Endothelial cell (in vitro differentiated cells): ENCODE results near the gene FBXO10. TPM values are rescaled to one million over a fixed set of nuclear protein-coding genes. Genes with fewer than 3 reads are reported as not detected.

Source experiments
- DNase-seq: peaks from one replicate; pipeline ENCODE4 v3.0.0; 2021; ENCODE audit warnings: low spot score
- H3K27ac Mint-ChIP-seq: one replicate; pipeline ENCODE4 v1.8.0; 2021; ENCODE audit warnings: mixed read lengths, inconsistent platforms; ENCODE audit not compliant: unreplicated experiment
- H3K27me3 Mint-ChIP-seq: one replicate; pipeline ENCODE4 v1.8.0; 2021; ENCODE audit warnings: mild to moderate bottlenecking, moderate library complexity, mixed read lengths, inconsistent platforms; ENCODE audit not compliant: unreplicated experiment
- H3K36me3 Mint-ChIP-seq: one replicate; pipeline ENCODE4 v1.8.0; 2021; ENCODE audit warnings: mild to moderate bottlenecking, low read depth, mixed read lengths, inconsistent platforms; ENCODE audit not compliant: unreplicated experiment
- H3K4me1 Mint-ChIP-seq: one replicate; pipeline ENCODE4 v1.8.0; 2021; ENCODE audit warnings: mild to moderate bottlenecking, mixed read lengths, inconsistent platforms; ENCODE audit not compliant: unreplicated experiment
- H3K4me3 Mint-ChIP-seq: one replicate; pipeline ENCODE4 v1.8.0; 2021; ENCODE audit warnings: mild to moderate bottlenecking, mixed read lengths, inconsistent platforms; ENCODE audit not compliant: unreplicated experiment
- H3K9me3 Mint-ChIP-seq: one replicate; pipeline ENCODE4 v1.8.0; 2021; ENCODE audit warnings: mixed read lengths, inconsistent platforms; ENCODE audit not compliant: unreplicated experiment
- total RNA-seq: library from RNA; stranded (reverse); fragmentation: NEBNext Ultra II Directional; extraction: Animal tissue kit (Norgen Biotek cat#: 25700); gene quantifications from one replicate; pipeline ENCODE4 v1.2.1, GENCODE V29; 2021; ENCODE audit not compliant: unreplicated experiment
- TF ChIP-seq, protein P1 (sequence below): fragments of 200-600 bp; sonication (generic); IDR thresholded peaks from one replicate; pipeline ENCODE4 v1.5.0; 2021; ENCODE audit warnings: antibody characterized with exemption; ENCODE audit not compliant: unreplicated experiment

The FBXO10 gene
- total RNA-seq, 1 donor from 2014 or later = 24.2 TPM

- H3K4me3 Mint-ChIP-seq = no peak overlapping the region
- TF ChIP-seq, protein P1, sequence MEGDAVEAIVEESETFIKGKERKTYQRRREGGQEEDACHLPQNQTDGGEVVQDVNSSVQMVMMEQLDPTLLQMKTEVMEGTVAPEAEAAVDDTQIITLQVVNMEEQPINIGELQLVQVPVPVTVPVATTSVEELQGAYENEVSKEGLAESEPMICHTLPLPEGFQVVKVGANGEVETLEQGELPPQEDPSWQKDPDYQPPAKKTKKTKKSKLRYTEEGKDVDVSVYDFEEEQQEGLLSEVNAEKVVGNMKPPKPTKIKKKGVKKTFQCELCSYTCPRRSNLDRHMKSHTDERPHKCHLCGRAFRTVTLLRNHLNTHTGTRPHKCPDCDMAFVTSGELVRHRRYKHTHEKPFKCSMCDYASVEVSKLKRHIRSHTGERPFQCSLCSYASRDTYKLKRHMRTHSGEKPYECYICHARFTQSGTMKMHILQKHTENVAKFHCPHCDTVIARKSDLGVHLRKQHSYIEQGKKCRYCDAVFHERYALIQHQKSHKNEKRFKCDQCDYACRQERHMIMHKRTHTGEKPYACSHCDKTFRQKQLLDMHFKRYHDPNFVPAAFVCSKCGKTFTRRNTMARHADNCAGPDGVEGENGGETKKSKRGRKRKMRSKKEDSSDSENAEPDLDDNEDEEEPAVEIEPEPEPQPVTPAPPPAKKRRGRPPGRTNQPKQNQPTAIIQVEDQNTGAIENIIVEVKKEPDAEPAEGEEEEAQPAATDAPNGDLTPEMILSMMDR = no peak
- peaks cover 23% of the 10 kb centered on the region for H3K4me1 Mint-ChIP-seq
- H3K9me3 Mint-ChIP-seq = no peaks in the 10 kb centered on the region
- DNase-seq = no peak
- peaks cover 2% of the 10 kb centered on the region for H3K27me3 Mint-ChIP-seq
- no peak overlapping the region for H3K27ac Mint-ChIP-seq
- no peaks in the 10 kb centered on the region for H3K36me3 Mint-ChIP-seq
Observed at GRCh38 chr9:37623267-37623666, 47.1 kb upstream of the FBXO10 start.

DNA sequence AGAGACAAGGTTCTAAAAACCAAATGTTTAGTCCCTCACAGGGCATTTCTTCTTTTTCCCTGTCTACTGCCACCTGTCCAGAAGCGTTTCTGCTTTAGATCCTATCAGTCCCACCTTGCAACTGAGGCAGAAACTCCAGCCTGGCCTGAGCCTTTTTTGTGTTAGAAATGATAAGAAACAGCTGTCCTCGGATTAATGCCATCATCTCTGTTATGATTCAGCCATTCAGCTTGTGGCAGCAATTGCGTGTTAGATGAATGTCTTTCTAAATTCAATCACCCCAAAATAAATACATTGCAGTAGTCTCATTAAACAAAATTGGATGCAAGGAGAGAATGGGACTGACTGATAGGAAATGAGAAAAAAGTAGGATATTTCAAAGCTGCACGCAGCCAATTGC lies 46.3 kb upstream of the FBXO10 start:
- Mint-ChIP-seq H3K27ac (no peak overlapping the region), H3K4me3 (no peak overlapping the region), H3K36me3 (no peaks in the 10 kb centered on the region), H3K4me1 (peaks cover 23% of the 10 kb centered on the region), H3K9me3 (no peaks in the 10 kb centered on the region), H3K27me3 (peaks cover 2% of the 10 kb centered on the region)
- TF ChIP-seq, protein P1 = no peak
- DNase-seq = no peak

DNA sequence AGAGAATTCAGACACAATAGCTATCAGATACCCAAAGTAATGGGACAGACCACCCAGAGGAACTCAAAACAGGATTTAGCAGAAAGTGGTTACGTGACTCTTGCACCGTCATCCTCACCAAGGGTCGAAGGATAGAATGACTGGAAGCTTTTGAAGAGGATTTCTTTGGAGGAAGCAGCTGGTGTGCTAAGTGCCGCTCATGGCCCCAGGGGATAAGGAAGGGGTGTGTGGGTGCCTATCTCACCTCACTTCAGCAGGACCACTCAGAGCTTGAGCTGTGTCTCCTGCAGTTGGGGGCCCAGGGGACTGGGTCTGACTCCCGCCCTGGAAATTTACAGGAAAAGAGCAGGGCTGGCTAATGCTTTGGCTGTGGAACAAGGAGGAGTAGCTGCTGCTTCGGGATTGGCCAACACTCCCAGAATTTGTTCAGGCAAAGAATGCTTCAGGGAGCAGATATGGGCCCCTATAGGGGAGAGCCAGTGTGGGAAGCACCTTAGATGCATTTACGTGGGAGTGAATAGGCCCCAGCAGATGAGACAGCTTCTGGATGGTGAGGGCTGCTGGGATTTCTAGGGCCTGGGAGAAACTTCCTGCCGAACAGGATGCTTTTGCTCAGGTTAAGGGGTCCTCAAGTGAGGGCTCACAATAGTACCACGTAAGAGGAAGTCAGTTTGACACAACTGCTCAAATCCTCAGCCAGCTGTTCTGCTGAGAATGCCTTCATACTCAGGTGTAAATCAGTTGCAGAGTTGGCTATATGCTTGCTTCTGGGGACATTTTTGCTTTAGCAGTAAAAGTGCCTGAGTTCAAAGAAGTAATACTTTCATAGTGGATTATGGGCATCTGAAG lies 45.3 kb upstream of the FBXO10 start:
- TF ChIP-seq, protein P1 = no peak
- H3K27ac Mint-ChIP-seq = no peak overlapping the region
- no peaks in the 10 kb centered on the region for H3K9me3 Mint-ChIP-seq
- no peak for DNase-seq
- no peaks in the 10 kb centered on the region for H3K36me3 Mint-ChIP-seq
- peaks cover 23% of the 10 kb centered on the region for H3K4me1 Mint-ChIP-seq
- H3K27me3 Mint-ChIP-seq = peaks cover 2% of the 10 kb centered on the region
- no peak overlapping the region for H3K4me3 Mint-ChIP-seq

- H3K4me1 Mint-ChIP-seq = peaks cover 23% of the 10 kb centered on the region
- H3K27me3 Mint-ChIP-seq = peaks cover 2% of the 10 kb centered on the region
- no peak for DNase-seq
- no peaks in the 10 kb centered on the region for H3K36me3 Mint-ChIP-seq
- H3K9me3 Mint-ChIP-seq = no peaks in the 10 kb centered on the region
- no peak overlapping the region for H3K4me3 Mint-ChIP-seq
- TF ChIP-seq, protein P1 = no peak
- H3K27ac Mint-ChIP-seq = no peak overlapping the region
Observed at GRCh38 chr9:37620396-37620795, 44.2 kb upstream of the FBXO10 start.

DNA sequence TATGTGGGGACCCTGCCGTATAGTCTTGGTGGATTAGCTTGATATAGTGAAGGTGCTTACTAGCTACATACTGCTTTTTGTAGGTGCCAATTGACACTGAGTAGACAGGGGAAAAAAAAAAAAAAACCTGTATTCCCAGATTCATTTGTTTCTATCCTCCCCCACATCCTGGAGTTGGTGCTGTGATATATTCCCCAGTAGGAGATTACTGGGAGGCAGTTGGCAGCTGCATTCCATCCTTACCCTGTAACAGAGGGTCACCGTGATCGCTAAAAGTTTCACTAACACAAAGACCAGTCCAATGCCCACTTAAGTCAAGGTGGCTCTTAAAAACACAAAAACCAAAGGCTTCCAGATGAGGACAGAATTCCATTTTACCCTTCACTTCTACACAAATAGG lies 43.6 kb upstream of the FBXO10 start:
- Mint-ChIP-seq H3K4me3 (no peak overlapping the region), H3K27ac (no peak overlapping the region), H3K9me3 (no peaks in the 10 kb centered on the region), H3K4me1 (peaks cover 23% of the 10 kb centered on the region), H3K36me3 (no peaks in the 10 kb centered on the region), H3K27me3 (peaks cover 2% of the 10 kb centered on the region)
- DNase-seq = no peak
- TF ChIP-seq, protein P1 = no peak
